GM19438 (cell line): ENCODE results near the gene SOX5.
"Not testable (repeated sequence)": the region's sequence is repeated elsewhere in the genome, so short reads cannot be mapped to it uniquely, and the experiment has no call there.

ENCODE experiments used
- ATAC-seq: cut with Tn5 transposase; IDR thresholded peaks from one replicate; pipeline ENCODE4 v1.9.1; 2021; ENCODE audit warnings: low read depth; ENCODE audit not compliant: unreplicated experiment

SOX5 gene

GRCh38 chr12:23911574-23911973 is 37.9 kb downstream of the SOX5 start:
- no peak for ATAC-seq

- ATAC-seq, result no peak
These were observed 39.9 kb downstream of the SOX5 start for GRCh38 chr12:23909551-23909950.

- no peak for ATAC-seq
These were observed 43.1 kb downstream of the SOX5 start for GRCh38 chr12:23906329-23906728.

- ATAC-seq, result no peak
These were observed 50.0 kb downstream of the SOX5 start for GRCh38 chr12:23899434-23899833.

- ATAC-seq, result no peak
These were observed 51.3 kb downstream of the SOX5 start for GRCh38 chr12:23898121-23898520.

GRCh38 chr12:23895792-23896218 is 53.7 kb downstream of the SOX5 start:
- ATAC-seq, result no peak

GRCh38 chr12:23893611-23894010 is 55.9 kb downstream of the SOX5 start:
- no peak for ATAC-seq

- no peak for ATAC-seq
These were observed 58.4 kb downstream of the SOX5 start for GRCh38 chr12:23891115-23891514.

- no peak for ATAC-seq
These were observed 60.4 kb downstream of the SOX5 start for GRCh38 chr12:23889069-23889440.

GRCh38 chr12:23888396-23889068 is 60.9 kb downstream of the SOX5 start:
- no peak for ATAC-seq

GRCh38 chr12:23887055-23887835 is 62.2 kb downstream of the SOX5 start:
- no peak for ATAC-seq

- ATAC-seq, result no peak
These were observed 64.1 kb downstream of the SOX5 start for GRCh38 chr12:23885394-23885793.

- ATAC-seq, result no peak
These were observed 64.6 kb downstream of the SOX5 start for GRCh38 chr12:23884909-23885308.

GRCh38 chr12:23880988-23881387 is 68.5 kb downstream of the SOX5 start:
- no peak for ATAC-seq

GRCh38 chr12:23876618-23877017 is 72.9 kb downstream of the SOX5 start:
- not testable (repeated sequence) for ATAC-seq

- no peak for ATAC-seq
These were observed 81.7 kb downstream of the SOX5 start for GRCh38 chr12:23867794-23868193.

GRCh38 chr12:23862701-23863100 is 86.8 kb downstream of the SOX5 start:
- ATAC-seq, result no peak

GRCh38 chr12:23860019-23860418 is 89.5 kb downstream of the SOX5 start:
- ATAC-seq, result no peak

- ATAC-seq, result no peak
These were observed 92.3 kb downstream of the SOX5 start for GRCh38 chr12:23857178-23857577.

GRCh38 chr12:23855813-23856212 is 93.7 kb downstream of the SOX5 start:
- ATAC-seq, result no peak

GRCh38 chr12:23854598-23854997 is 94.9 kb downstream of the SOX5 start:
- ATAC-seq, result no peak

GRCh38 chr12:23853640-23854039 is 95.8 kb downstream of the SOX5 start:
- ATAC-seq, result no peak
